ENCODE results near the gene MB21D2. TPM values are rescaled to one million over a fixed set of nuclear protein-coding genes. Genes with fewer than 3 reads are reported as not detected.

MB21D2 gene
- total RNA-seq, 2 donors from 2014 or later: 10.1 to 12.3 TPM

- Mint-ChIP-seq H3K4me3 (no peak overlapping the region), H3K36me3 (ENCODE audit: low read depth) (no peaks in the 10 kb centered on the region), H3K27ac (no peak overlapping the region), H3K4me1 (no peaks in the 10 kb centered on the region), H3K27me3 (no peaks in the 10 kb centered on the region)
- no peaks in the 10 kb centered on the region for H3K9me3 ChIP-seq (ENCODE audit: control insufficient read depth, low read length, poor library complexity, severe bottlenecking)
- ATAC-seq: no peak
- no peak for DNase-seq
These were observed 167.5 kb downstream of the MB21D2 start for GRCh38 chr3:192750201-192750600.

DNA sequence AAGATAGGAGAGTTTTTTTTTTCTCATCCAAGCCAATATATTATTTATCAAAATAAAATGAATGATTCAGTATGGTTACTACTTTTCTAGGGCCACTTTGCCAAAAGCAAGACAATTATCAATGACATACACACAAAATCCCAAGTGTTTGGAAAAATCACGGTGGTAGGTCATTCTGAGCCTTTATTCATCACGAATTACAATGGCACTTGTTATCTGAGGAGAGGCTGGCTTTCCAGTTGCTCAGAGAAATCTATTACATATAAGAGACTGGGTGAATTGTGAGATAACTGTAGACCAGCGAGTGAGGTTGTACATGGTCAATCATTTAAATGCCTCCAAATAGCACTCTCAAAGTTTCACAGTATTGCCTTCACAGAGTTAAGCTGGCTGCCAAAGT lies 169.9 kb downstream of the MB21D2 start:
- ATAC-seq (no peak), DNase-seq (no peak)
- no peak overlapping the region for H3K27ac Mint-ChIP-seq
- H3K27me3 Mint-ChIP-seq: no peaks in the 10 kb centered on the region
- no peak overlapping the region for H3K4me3 Mint-ChIP-seq
- no peaks in the 10 kb centered on the region for H3K4me1 Mint-ChIP-seq
- no peaks in the 10 kb centered on the region for H3K9me3 ChIP-seq (ENCODE audit: control insufficient read depth, low read length, poor library complexity, severe bottlenecking)
- no peaks in the 10 kb centered on the region for H3K36me3 Mint-ChIP-seq (ENCODE audit: low read depth)

- Mint-ChIP-seq H3K27ac (no peak overlapping the region), H3K4me1 (no peaks in the 10 kb centered on the region), H3K36me3 (ENCODE audit: low read depth) (no peaks in the 10 kb centered on the region), H3K4me3 (no peak overlapping the region), H3K27me3 (no peaks in the 10 kb centered on the region)
- no peak for ATAC-seq
- DNase-seq: no peak
- no peaks in the 10 kb centered on the region for H3K9me3 ChIP-seq (ENCODE audit: control insufficient read depth, low read length, poor library complexity, severe bottlenecking)
These were observed 170.5 kb downstream of the MB21D2 start for GRCh38 chr3:192747145-192747544.

Other genes starting within 250 kb of the MB21D2 start
- under 1 TPM in 1 of 2 donors, not detected in 1; 0.35 TPM for gene FGF12, start 190.3 kb downstream of the MB21D2 start, total RNA-seq